Activated CD4-positive, alpha-beta T cell treated with anti-CD3 and anti-CD28 coated beads, Interleukin-2, amount 50 U/mL, for 24 hours (primary cell): ENCODE data around the gene NME2.
"Not testable (repeated sequence)": the region's sequence is repeated elsewhere in the genome, so short reads cannot be mapped to it uniquely, and the experiment has no call there.

Source experiments
- DNase-seq, 2 donors: peaks; one replicate each; pipeline ENCODE4 v3.0.0-alpha.2; 2020; ENCODE audit warnings: low read depth in 1 of 2, low spot score in 1 of 2

NME2 gene

GRCh38 chr17:51152766-51153209 lies 13.4 kb upstream of the NME2 start:
- no peak for DNase-seq

DNA sequence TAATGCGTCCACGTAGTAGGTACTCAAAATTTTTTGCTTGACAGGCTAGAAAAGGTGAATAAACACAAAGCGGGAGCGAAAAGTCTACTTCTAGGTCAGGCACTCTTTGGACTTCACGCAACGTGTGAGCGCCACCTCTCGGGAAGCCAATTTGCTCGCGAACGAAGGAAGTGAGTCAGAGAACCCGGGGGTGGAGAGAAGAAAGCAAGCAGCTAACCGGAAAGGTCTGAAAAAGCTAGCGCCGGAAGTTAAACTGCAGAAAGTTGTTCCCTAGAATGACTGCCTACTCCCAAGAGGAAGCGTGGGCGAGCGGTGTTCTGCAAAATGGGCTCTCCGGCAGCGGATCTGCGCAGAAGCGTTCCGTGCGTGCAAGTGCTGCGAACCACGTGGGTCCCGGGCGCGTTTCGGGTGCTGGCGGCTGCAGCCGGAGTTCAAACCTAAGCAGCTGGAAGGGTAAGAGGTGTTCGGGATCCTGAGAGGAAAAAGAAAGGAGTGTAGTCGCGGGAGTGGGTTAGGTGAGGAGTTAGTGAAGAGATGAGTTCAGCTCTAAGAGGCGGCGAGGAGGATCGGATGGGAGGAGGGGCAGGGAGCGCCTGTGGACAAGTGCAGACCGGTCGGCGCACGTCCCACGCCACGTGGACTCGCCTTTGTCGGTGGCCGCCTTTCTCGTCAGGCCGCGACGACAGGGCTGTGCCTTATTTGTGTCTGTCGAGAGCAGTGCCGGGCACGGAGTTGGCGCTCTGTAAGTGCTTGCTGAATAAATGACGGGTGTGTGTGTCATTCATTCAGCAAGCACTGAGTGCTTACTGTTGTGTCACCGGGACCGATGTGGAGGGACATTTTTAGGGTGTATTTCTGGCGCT lies 12.8 kb upstream of the NME2 start, which contains the start of gene NME1:
NME1 (plus strand) TSS at position 350 of the 863 bp plus-strand sequence. CDS start 2,096 bp downstream, outside the sequence.
- peak; percentile 98 to 99 for DNase-seq

- no peak for DNase-seq
These were observed 12.0 kb upstream of the NME2 start for GRCh38 chr17:51154176-51154575.

- no peak for DNase-seq
These were observed 10.8 kb upstream of the NME2 start for GRCh38 chr17:51155416-51155815.

- DNase-seq: no peak
These were observed 6.6 kb upstream of the NME2 start for GRCh38 chr17:51159604-51160003.

GRCh38 chr17:51161541-51161940 lies 4.7 kb upstream of the NME2 start:
- DNase-seq: no peak

- peak in 1 of 2 donors; percentile 9 for DNase-seq
These were observed 1.1 kb upstream of the NME2 start for GRCh38 chr17:51164911-51165679.

- DNase-seq: no peak
These were observed 472 bp upstream of the NME2 start for GRCh38 chr17:51165680-51166197.

DNA sequence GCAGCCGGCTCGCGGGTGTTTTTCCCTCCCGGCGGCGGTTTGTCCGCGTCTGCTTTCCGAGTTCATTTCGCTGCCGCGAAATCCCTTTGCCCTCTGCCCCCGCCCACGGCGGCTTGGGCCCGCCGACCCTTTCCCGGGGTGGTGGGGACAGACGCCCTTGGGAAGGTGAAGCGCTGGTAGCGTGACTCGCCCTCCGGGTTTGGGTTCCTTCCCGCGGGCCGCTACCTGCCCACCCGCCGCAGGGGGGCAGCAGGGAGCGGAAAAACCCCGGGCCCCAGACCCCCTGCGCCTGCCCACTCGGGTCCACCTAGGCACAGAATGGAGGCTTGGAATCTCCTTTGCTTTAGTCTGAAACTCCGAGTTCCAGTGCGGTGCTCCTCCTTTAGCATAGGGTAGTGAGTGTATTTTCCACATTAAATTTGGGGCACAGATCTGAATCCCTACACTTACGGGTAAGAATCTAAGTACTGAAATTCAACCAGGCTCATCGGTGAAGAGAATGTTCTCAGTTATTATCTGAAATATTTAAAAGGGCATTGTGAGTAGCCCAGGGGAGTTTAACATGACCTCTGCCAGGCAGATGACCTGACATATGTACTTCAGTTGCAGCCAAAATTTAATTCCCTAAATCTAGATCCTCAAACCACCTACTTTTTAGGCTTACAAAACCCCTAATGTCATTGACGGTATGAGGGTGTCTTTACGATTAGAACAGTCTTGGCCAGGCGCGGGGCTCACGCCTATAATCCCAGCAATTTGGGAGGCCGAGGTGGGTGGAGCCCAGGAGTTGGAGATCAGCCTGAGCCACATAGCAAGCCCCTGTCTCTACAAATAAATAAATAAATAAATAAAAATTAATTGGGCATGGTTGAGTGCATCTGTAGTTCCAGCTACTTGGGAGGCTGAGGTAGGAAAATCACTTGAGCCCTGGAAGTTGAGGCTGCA lies 1.0 kb downstream of the NME2 start:
- peak; percentile 58 to 61 for DNase-seq

DNA sequence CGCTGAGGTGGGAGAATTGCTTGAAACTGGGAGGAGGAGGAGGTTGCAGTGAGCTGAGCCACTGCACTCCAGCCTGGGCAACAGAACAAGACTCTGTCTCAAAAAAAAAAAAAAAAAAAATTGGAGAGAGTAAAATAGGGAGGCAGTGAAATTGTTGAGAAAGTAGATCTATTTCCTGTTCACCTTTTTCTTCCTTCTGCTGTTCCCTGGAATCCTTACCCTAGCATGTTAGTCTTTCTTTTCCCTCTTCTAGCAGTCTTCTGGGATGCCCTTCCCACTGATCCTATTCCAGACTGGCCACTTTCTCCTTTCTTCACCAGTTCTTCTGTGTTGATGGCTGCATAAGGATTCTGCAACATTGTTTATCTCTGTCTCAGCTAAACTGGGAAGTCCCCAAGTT lies 3.1 kb downstream of the NME2 start:
- DNase-seq: no peak

- no peak for DNase-seq
These were observed 4.5 kb downstream of the NME2 start for GRCh38 chr17:51170736-51171135.

GRCh38 chr17:51172030-51172429 lies 5.8 kb downstream of the NME2 start:
- not testable (repeated sequence) for DNase-seq

DNA sequence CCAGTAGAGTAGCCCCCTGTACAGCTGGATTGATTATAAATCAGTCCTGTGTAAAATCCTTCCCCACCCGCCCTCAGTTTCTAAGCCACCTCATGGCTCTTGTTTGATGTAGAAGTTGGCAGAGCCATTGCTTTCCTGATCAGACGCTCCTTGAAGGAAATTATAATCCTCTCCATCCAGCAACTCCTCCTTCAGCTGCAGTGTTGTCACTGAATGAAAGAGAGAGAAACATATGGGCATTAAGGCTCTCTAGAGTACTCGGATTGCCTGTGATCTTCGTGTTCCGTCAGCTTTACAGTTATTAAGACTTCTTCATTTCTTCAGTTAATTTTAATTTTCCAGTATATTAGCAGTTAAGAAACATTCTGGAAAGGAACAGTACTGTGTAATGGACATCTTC lies 14.3 kb downstream of the NME2 start:
- DNase-seq: no peak

- no peak for DNase-seq
These were observed 17.9 kb downstream of the NME2 start for GRCh38 chr17:51184124-51184523.

GRCh38 chr17:51185763-51186332 lies 19.6 kb downstream of the NME2 start:
- no peak for DNase-seq

DNA sequence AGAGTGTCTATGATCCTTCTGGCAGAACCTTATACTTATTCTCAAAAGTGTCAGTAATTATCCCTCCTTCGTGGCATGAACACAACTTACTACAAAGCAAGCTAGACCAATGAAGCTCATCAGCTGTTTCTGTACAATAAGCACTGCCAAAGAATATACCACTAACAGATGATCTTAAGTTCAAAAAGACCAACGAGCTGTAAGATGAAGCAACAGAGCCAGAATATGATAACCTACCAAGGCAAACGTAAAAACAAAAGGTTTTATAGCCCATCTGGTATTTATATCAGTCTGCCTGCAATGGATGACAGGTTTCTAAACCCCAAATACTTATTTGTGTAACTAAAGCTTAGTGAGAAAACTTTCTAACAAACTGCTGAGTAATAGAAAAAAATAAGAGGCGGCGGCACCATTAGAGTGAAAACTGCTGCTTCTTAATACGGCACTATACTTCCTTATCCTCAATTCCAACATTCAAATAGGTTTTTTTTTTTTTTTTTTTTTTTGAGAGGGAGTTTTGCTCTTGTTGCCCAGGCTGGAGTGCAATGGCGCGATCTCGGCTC lies 22.1 kb downstream of the NME2 start:
- no peak for DNase-seq

DNA sequence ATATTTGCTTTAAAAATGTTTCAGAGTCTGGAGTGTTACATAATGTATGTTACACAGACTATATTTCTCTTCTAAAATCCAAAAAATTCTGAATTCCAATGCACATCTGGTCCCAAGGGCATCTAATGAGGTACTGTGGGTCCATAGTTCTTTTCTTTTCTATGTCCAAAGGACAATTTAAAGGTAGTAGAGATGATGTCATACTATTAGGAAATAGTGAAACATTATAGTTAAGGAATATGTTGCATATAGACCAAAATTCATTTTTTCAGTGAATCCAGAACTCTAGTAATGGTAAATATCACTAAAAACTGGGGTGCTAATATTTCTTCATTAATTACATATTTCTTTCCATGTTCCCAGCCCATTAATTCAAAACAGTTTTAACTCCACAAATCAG lies 23.0 kb downstream of the NME2 start:
- no peak for DNase-seq

DNA sequence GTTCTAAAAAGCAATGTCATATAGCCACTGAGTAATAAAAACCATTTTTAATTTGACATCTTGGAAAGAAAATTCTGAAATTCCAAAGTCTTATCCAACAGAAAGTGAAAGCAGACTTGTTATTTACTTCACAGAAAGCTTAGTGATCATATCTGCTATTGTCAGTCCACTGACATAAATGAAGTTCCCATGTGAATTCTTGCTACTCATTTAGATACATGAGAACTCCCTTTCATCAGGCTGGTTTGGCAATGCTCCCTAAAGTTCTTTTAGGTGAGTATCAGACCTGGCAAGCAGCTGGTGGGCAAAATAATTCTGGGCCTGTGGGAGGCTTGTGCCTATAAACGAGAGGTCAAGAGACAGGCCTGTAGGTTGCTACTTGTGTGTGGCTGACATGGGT lies 23.4 kb downstream of the NME2 start:
- no peak for DNase-seq

GRCh38 chr17:51191895-51192294 lies 25.7 kb downstream of the NME2 start:
- DNase-seq: no peak

GRCh38 chr17:51197754-51198153 lies 31.5 kb downstream of the NME2 start:
- DNase-seq: no peak
